Right lobe of liver (tissue), 4 donors: ENCODE results near the gene DIO3.

Experiments used
- POLR2A ChIP-seq: fragments of 450-650 bp; IDR thresholded peaks from one replicate; pipeline ENCODE4 v1.6.1; 2017; ENCODE audit warnings: antibody characterized with exemption, mild to moderate bottlenecking
- TF ChIP-seq, protein P1 (sequence below), 4 donors: fragments of 200-600 bp in 3 of 4; fragments of 450-650 bp in 1 of 4; IDR thresholded peaks; one replicate each; pipeline versions ENCODE4 v1.5.1 to v1.8.0; 2016 to 2022; ENCODE audit warnings: antibody characterized with exemption in 4 of 4, mild to moderate bottlenecking in 2 of 4
- donor health status: DM: no; HTN: no; CAD: no.
- donor health status: DM: no; HTN: no; CAD: no.
- donor health status: DM: no; HTN: yes; CAD: no.

DNA sequence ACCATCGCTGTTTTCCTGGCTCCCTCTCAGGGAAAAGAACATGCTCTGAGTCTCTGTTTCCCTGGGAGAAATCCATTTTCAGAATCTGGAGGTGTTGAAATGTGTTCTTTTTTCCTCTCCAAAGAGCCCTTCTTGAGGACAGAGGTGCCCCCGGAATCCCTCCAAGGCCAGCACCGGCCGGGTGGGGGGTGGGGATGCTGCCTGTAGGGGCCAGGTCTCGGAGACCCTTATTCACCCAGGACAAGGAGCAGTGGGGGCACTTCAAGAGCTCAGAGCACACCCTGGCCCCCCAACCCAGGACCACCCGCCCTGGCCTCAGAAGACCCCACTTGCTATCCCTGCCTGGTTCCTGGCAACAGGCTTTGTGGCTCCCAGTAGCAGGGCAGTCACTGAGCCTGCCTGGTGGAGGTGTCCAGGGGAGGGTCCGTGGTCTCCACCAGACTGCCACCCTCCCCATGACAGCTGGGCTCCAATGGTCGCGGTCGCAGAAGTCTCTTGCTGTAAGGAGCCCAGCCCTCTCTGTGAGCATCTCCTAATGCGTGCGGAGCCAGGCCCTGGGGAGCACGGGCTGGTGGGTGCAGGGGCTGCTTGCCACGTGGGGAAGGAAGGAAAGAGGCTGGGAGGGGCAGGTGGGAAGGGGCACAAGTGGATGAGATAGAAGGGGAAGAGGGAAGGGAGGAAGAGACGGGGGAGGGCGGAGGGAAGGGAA lies 13.2 kb upstream of the DIO3 start:
- TF ChIP-seq, protein P1, sequence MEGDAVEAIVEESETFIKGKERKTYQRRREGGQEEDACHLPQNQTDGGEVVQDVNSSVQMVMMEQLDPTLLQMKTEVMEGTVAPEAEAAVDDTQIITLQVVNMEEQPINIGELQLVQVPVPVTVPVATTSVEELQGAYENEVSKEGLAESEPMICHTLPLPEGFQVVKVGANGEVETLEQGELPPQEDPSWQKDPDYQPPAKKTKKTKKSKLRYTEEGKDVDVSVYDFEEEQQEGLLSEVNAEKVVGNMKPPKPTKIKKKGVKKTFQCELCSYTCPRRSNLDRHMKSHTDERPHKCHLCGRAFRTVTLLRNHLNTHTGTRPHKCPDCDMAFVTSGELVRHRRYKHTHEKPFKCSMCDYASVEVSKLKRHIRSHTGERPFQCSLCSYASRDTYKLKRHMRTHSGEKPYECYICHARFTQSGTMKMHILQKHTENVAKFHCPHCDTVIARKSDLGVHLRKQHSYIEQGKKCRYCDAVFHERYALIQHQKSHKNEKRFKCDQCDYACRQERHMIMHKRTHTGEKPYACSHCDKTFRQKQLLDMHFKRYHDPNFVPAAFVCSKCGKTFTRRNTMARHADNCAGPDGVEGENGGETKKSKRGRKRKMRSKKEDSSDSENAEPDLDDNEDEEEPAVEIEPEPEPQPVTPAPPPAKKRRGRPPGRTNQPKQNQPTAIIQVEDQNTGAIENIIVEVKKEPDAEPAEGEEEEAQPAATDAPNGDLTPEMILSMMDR (IDR thresholded peaks at IDR 0.05) = no peak
- no peak for TF ChIP-seq POLR2A
